KOPT-K1 (cell line): ENCODE results near the gene SAMD5.

Experiments
- H3K27ac ChIP-seq: fragments of 200-600 bp; sonication (generic); 2 replicates; pipeline ENCODE4 v1.5.1; 2016; ENCODE audit warnings: antibody characterized with exemption, mild to moderate bottlenecking, low read depth, low read length; ENCODE audit not compliant: poor library complexity, severe bottlenecking
- H3K36me3 ChIP-seq: fragments of 200-600 bp; sonication (generic); 2 replicates; pipeline ENCODE4 v1.5.1; 2017; ENCODE audit warnings: antibody characterized with exemption, mild to moderate bottlenecking, low read length, moderate library complexity; ENCODE audit not compliant: insufficient read depth
- H3K9me3 ChIP-seq: fragments of 200-600 bp; sonication (generic); 2 replicates; pipeline ENCODE4 v1.5.1; 2017; ENCODE audit warnings: antibody characterized with exemption, low read length, mild to moderate bottlenecking; ENCODE audit not compliant: insufficient read depth, poor library complexity, severe bottlenecking

The SAMD5 gene

GRCh38 chr6:147508042-147508865, at the start of gene SAMD5:
SAMD5 (plus strand) TSS chr6:147508690; CDS start chr6:147508929, 239 bp downstream.
- Histone ChIP-seq H3K9me3 (no peaks in the 10 kb centered on the region), H3K27ac (no peak within 1 kb of the TSS), H3K36me3 (no peaks in the 10 kb centered on the region)

DNA sequence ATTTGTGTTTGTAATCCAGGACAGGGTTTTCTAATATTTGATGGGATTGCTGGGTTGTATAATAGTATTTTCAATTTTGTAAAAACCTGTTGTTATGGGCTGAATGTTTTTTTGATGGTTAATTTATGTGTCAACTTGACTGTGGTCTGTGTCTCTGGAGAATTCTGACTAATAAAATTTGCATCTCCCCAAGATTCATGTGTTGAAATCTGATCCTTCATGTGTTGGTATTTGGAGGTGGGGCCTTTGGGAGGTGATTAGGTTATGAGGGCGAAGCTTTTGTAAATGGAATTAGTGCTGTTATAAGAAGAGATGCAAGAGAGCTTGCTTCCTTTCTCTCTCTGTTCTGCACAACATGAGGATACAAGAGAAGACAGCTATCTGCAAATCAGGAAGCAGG, 48.7 kb upstream of the SAMD5 start:
- Histone ChIP-seq H3K9me3 (no peaks in the 10 kb centered on the region), H3K36me3 (no peaks in the 10 kb centered on the region), H3K27ac (no peak overlapping the region)

DNA sequence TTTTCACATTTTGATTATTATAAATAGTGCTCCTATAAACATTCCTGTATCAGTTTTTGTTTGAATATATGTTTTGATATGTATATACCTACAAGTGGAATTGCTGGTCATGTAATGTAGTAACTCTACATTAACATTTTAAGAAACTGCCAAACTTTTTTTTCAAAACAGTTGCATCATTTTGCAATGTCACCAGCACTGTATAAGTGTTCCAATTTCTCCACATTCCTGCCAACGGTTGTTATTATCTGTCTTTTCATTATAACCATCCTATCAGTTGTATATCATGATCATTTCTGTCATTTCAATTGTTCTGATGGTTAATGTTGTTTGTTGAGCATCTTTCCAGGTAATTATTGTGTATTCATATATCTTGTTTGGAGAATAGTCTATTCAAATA, 44.8 kb upstream of the SAMD5 start:
- no peaks in the 10 kb centered on the region for H3K9me3 ChIP-seq

DNA sequence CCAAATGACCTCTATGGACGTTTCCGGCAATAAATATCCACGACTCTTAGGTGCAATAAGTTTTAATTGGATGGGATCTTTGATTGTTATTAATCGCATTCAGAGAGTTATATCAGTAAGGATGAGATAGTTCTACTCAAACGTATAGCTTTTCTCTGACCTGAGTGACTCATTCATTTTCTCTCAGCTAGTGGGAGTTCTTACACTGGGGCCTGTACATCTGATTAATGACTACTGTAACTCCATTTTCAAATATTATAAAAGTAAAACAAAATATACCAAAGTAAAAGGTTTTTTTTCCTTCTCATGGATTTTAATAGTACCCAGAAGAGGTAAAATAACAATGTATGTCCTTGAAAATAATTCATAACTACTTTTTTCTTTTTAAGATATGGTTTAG, 41.1 kb upstream of the SAMD5 start:
- no peaks in the 10 kb centered on the region for H3K36me3 ChIP-seq
- H3K9me3 ChIP-seq, result no peaks in the 10 kb centered on the region
- H3K27ac ChIP-seq, result no peak overlapping the region

More for the DNA sequence above, 44.8 kb upstream of the SAMD5 start:
- H3K27ac ChIP-seq, result no peak overlapping the region
- H3K36me3 ChIP-seq, result no peaks in the 10 kb centered on the region

GRCh38 chr6:147467886-147468285, 40.6 kb upstream of the SAMD5 start:
- H3K36me3 ChIP-seq, result no peaks in the 10 kb centered on the region
- H3K9me3 ChIP-seq, result no peaks in the 10 kb centered on the region
- no peak overlapping the region for H3K27ac ChIP-seq

DNA sequence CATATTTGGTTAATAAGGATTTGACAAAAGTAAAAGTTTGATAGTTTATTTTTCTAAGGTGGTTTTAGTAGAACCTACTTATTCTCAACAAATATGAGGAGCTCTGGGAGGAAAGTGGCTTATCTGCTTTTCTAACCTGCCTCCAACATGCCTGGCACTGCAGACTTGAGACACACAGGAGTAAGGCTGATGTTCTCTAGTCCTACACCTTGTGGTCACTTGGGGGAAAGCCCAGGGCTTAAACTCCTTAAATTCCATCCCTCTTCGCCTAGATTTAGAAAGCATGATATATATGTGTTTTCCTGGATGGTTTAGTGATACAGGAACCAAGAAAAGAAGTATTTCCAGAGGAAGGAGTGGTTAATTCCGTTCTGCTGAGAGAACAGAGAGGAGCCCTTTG, 39.9 kb upstream of the SAMD5 start:
- H3K27ac ChIP-seq, result no peak overlapping the region
- no peaks in the 10 kb centered on the region for H3K36me3 ChIP-seq
- no peaks in the 10 kb centered on the region for H3K9me3 ChIP-seq

DNA sequence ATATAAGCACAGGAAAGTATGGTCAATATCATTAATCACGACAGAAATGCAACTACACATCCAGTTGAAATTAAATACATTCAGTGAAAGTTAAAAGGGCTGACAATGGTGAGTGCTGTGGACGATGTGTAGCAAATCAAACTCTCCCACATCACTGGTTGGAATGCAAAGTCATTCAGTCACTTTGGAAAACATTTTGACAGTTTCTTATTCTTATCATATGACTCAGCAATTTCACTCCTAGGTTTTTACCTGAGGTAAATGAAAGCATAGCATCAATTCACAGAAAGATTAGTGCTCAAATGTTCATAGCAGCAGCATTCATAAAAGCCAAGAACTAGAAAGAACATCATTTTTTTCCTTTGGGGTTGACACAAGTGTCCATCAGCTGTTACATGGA, 28.6 kb upstream of the SAMD5 start:
- Histone ChIP-seq H3K9me3 (no peaks in the 10 kb centered on the region), H3K27ac (no peak overlapping the region), H3K36me3 (no peaks in the 10 kb centered on the region)

GRCh38 chr6:147486683-147487082, 21.8 kb upstream of the SAMD5 start:
- H3K9me3 ChIP-seq, result no peaks in the 10 kb centered on the region
- no peaks in the 10 kb centered on the region for H3K36me3 ChIP-seq
- H3K27ac ChIP-seq, result no peak overlapping the region

- Histone ChIP-seq H3K27ac (no peak overlapping the region), H3K9me3 (peaks cover 5% of the 10 kb centered on the region), H3K36me3 (no peaks in the 10 kb centered on the region)
These were observed 11.0 kb upstream of the SAMD5 start for GRCh38 chr6:147497472-147497871.

- no peaks in the 10 kb centered on the region for H3K36me3 ChIP-seq
- H3K9me3 ChIP-seq, result no peaks in the 10 kb centered on the region
- H3K27ac ChIP-seq, result no peak overlapping the region
These were observed 4.9 kb upstream of the SAMD5 start for GRCh38 chr6:147503587-147503986.

GRCh38 chr6:147504848-147505247, 3.6 kb upstream of the SAMD5 start:
- Histone ChIP-seq H3K27ac (no peak overlapping the region), H3K36me3 (no peaks in the 10 kb centered on the region), H3K9me3 (no peaks in the 10 kb centered on the region)

- Histone ChIP-seq H3K9me3 (no peaks in the 10 kb centered on the region), H3K36me3 (no peaks in the 10 kb centered on the region), H3K27ac (no peak overlapping the region)
These were observed 1.8 kb upstream of the SAMD5 start for GRCh38 chr6:147506704-147507114.

DNA sequence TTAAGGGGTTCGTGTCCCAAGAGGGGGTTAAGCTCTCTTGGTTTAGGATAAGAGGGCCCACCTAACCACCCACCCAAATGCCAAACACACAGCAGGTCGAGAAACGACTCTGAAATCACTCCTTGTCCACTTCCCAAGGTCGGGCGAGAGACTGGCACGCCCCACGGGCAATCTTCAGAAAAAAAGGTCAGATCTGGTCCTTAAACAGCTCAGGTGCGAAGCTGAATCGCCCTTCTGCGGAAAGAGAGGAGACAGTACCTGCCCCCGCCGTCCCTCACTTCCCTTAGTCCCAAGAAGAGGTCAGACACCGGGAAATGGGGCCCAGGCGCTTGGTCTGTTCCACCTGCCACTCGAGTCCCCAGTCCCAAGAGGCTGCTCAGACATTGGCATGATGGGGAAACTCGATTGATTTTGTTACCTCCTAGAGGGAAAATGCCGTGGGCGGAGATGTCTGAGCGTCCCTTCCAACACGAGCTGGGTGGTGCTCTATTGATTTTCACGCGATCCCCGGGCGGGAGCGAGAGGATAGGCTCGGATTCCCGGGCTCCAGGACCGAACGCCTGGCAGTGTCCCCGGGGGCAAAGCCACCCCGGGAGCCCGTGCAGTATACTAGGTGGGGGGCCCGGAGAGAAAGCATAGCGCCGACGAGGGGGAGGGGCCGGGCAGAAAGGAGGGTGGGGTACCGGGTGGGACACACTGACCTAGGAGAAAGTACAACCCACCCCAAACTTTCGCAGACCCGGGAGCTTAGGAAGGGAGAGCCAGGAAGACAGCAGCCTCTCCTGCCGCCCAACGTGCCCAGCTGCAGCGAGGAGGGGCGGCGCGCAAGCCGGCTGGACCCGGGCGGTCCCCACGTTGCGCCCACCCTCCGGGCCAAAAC, 1.1 kb upstream of the SAMD5 start:
- Histone ChIP-seq H3K36me3 (no peaks in the 10 kb centered on the region), H3K27ac (no peak overlapping the region)

GRCh38 chr6:147508866-147509608, 547 bp downstream of the SAMD5 start:
- Histone ChIP-seq H3K9me3 (no peaks in the 10 kb centered on the region), H3K36me3 (no peaks in the 10 kb centered on the region), H3K27ac (no peak overlapping the region)

More for the DNA sequence above, 1.1 kb upstream of the SAMD5 start:
- no peaks in the 10 kb centered on the region for H3K9me3 ChIP-seq

DNA sequence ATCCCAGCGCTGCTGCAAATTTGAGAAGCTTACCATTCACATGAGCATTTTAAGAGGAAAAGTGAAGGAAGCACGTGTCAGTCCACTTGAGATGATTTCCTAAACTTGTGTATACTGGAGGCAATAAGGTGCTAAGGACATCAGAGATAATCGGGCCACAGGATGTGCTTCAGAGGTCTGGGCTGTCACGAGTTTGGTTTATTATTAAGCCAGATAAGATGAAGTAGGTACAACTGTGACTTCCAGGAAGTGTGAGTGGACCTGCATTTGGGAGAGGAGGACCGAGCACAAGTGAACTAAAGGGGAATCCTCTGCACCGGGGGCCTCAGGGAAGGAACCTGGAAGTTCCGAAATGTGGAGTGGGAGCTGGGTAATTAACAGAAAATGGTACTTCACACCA, 1.4 kb downstream of the SAMD5 start:
- Histone ChIP-seq H3K27ac (no peak overlapping the region), H3K36me3 (no peaks in the 10 kb centered on the region), H3K9me3 (no peaks in the 10 kb centered on the region)
